Measurements from ENCODE around the gene COX20.

COX20 gene

DNA sequence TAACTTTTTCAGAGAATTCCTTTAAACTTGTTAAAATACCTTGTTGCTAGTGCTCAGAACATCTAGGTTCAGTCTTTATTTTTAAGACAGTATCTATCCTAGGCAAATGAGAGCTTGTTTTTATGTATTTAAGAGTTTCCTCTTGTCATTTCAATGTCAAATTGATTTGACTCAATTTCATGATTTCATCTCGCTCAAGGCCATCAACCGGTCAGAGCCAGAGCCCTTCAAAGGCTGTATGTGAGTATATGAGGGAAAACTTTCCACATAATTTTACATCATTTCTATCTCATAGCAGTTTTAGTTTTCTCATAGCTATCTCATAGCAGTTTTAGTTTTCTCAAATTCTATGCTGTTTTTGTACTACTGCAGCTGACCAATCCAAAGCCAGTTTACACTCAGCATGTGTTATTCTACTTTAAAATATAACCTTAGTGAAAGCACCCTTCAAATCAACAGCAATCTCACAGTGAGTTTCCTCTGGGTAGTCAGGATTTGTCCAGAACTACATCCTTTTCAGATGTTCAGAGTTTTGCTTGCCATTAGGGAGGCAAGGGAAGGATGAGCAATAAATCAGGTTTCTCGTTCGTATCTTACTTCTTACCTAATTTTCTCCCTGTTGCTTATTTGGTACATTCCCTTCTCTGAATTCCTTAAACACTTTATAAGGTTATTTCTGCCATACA is 16.2 kb downstream of the COX20 start:
- no peak for DNase-seq (ENCODE audit: low read depth)

- no peak for DNase-seq (ENCODE audit: low read depth)
Observed at GRCh38 chr1:244852694-244853093, 17.2 kb downstream of the COX20 start.

DNA sequence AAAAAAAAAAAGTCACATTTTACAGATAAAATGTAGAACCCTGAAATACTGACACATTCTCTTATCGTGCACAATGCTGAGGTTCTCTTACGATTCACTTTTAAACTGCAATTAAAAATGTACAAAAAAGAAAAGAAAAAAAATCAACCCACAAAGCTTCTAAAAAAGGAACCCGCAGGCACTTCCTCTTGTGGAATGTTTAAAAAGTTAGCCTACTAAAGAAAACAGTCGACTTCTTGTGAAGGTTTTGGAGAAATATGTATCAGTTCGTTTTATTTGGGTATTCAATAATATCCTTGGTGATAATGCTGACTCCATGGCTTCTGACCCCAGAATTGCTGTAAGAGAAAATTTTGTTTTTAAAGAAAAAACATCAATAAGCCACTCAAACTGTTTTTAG is 18.7 kb downstream of the COX20 start:
- no peak for DNase-seq (ENCODE audit: low read depth)

- DNase-seq (ENCODE audit: low read depth): no peak
Observed at GRCh38 chr1:244854865-244855578, 19.6 kb downstream of the COX20 start.

- DNase-seq (ENCODE audit: low read depth): no peak
Observed at GRCh38 chr1:244857761-244858160, 22.3 kb downstream of the COX20 start.

- DNase-seq (ENCODE audit: low read depth): no peak
Observed at GRCh38 chr1:244858357-244858756, 22.9 kb downstream of the COX20 start.

GRCh38 chr1:244860078-244860477 is 24.6 kb downstream of the COX20 start:
- no peak for DNase-seq (ENCODE audit: low read depth)

GRCh38 chr1:244860914-244861610 is 25.6 kb downstream of the COX20 start:
- DNase-seq (ENCODE audit: low read depth): no peak

DNA sequence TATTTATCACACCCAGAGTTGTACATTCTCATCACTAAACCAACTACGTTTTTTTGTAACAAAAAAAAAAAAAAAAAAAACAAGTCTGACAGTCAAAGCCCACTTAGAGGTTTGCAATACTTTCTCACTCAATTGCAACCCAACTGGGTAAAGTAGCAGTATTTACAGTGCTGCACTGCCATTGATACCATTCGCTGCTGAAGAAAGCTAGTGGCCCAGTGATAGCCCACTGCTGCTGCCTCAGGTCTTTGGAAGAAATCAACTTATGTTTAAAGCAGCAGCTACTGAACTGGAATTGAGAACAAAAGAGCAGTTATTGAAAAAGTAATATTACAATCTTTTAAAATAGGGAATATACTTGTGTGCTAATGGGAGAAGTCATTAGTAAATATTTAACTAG is 26.2 kb downstream of the COX20 start:
- no peak for DNase-seq (ENCODE audit: low read depth)

- no peak for DNase-seq (ENCODE audit: low read depth)
Observed at GRCh38 chr1:244862354-244862698, 26.9 kb downstream of the COX20 start.

GRCh38 chr1:244862699-244863490 is 27.4 kb downstream of the COX20 start:
- peak; percentile 98 for DNase-seq (ENCODE audit: low read depth)

DNA sequence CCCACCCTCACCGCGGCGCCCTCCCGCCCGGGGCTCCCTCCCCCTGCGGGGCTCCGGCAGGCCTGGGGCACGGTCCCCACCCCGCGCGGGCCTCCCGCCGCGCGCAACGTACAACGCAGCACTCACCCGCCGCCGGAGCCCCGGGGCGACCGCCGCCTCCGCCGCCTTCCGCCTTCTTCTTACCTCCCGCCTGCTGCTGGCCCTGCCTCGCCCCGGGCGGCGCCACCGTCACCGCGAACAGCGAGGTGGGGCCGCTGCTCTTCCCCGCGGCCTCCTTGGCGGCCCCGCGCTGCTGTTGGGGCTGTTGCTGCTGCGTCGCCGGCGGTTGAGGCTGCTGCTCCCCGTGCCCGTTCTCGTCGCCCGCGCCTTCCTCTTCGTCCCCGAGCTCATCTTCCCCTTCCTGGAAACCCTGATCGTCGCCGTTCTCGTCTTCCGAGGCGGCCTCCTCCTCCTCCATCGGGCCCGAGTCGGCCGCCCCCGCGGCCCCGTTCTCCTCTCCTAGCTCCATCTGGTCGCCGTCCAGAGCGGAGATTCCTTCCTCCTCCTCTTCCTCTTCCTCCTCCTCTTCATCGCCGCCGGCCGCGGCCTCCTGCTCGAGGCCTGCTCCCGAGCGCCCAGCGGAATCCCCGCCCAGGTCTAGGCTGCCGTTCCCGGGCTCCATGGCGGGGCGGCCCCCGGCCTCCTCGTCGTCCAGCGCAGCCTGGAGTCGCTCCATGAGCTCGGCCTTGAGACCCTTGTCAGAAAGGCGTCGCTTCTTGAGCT is 28.2 kb downstream of the COX20 start:
- DNase-seq (ENCODE audit: low read depth): peak; percentile 15

- DNase-seq (ENCODE audit: low read depth): peak; percentile 94
Observed at GRCh38 chr1:244864253-244865027, 29.0 kb downstream of the COX20 start, which contains the start of gene HNRNPU. HNRNPU (minus strand) TSS chr1:244864543; CDS start chr1:244864307, 236 bp downstream.

GRCh38 chr1:244865028-244865371 is 29.5 kb downstream of the COX20 start:
- no peak for DNase-seq (ENCODE audit: low read depth)

GRCh38 chr1:244865820-244866219 is 30.4 kb downstream of the COX20 start:
- DNase-seq (ENCODE audit: low read depth): no peak

DNA sequence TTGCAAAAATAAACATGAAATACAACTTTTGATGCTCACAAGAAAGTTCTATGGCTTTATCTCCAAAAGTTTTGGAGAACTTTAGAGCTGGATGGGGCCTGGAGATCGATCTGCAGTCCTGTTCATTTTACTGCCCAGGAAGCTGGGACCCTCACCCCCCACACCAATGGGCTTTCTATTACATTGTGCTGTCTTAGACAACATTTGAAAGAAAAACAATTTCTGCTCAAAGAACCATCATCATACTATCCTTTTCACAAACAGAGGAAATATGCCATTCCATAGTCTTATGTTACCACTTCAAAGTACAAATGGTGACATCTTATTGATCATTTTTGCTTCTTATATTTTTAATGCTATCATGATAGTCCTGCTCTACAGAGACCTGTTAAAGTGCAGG is 30.9 kb downstream of the COX20 start:
- no peak for DNase-seq (ENCODE audit: low read depth)

- no peak for DNase-seq (ENCODE audit: low read depth)
Observed at GRCh38 chr1:244868484-244869363, 33.3 kb downstream of the COX20 start.

DNA sequence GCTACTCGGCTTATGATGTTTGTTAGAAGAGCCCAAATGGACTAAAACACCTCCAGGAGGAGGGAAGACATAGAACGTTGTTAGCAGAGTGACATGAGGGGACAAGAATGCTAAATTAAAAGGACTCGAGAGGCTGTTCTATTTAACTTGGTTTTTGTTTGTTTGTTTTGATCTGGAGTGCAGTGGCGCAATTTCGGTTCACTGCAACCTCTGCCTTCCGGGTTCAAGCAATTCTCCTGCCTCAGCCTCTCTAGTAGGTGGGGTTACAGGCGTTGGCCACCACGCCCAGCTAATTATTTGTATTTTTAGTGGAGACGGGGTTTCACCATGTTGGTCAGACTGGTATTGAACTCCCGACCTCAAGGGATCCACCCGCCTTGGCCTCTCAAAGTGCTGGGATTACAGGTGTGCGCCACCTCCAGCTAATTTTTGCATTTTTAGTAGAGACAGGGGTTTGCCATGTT is 33.9 kb downstream of the COX20 start:
- no peak for DNase-seq (ENCODE audit: low read depth)

- DNase-seq (ENCODE audit: low read depth): no peak
Observed at GRCh38 chr1:244869950-244870349, 34.5 kb downstream of the COX20 start.

Data from activated T-cell treated with anti-CD3 and anti-CD28 coated beads for 24 hours (primary cell).